SK-N-MC (cell line): ENCODE data around the gene ABAT.

ENCODE experiments used
- EZH2 ChIP-seq: fragments of 200-600 bp; sonication (generic); IDR thresholded peaks from one replicate; pipeline ENCODE4 v1.6.1; 2017; ENCODE audit warnings: antibody characterized with exemption
- FOXP2 ChIP-seq: optimal IDR thresholded peaks from 2 replicates; pipeline ENCODE3; 2011; ENCODE audit warnings: mild to moderate bottlenecking, moderate library complexity; ENCODE audit not compliant: insufficient read depth; ENCODE audit errors: extremely low read length, control extremely low read depth
- POLR2AphosphoS5 ChIP-seq: IDR thresholded peaks from 2 replicates; pipeline ENCODE4 v1.6.1; 2012; ENCODE audit warnings: mild to moderate bottlenecking, low read depth, low read length, borderline replicate concordance

DNA sequence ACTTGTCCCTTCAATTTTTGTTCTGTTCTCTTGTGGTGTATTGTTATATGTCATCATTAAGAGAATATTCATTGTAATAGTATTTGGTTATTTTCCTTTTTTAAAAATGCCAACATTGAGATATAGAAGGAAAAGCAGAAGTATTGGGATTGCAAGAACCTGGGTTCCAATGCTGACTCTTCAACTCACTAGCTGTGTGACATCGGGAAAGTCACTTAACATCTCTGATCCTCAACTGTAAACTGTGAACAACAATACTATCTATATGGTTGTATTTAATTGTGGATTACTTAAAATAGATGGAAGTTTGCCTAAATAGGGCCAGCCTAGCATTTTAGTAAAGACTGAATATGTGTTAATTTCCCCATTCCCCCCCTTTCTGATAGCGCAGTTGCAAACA is 67.2 kb downstream of the ABAT start:
- TF ChIP-seq POLR2AphosphoS5: no peak
- no peak for TF ChIP-seq EZH2
- no peak for TF ChIP-seq FOXP2
